Psoas muscle (tissue), 8 donors: ENCODE measurements around the gene CD300LB. TPM values are rescaled to one million over a fixed set of nuclear protein-coding genes. Genes with fewer than 3 reads are reported as not detected.
"Not testable (repeated sequence)": the region's sequence is repeated elsewhere in the genome, so short reads cannot be mapped to it uniquely, and the experiment has no call there.

Experiments
- ATAC-seq, 4 donors: fragments of 200-7000 bp; cut with Tn5 transposase; one replicate each; pipeline ENCODE4 v1.9.1; 2020; ENCODE audit warnings: moderate library complexity in 3 of 4, mild to moderate bottlenecking in 2 of 4
- DNase-seq, 2 donors: peaks; one replicate each; pipeline ENCODE4 v3.0.0-alpha.2; 2020
- H3K27ac ChIP-seq: fragments of 200-600 bp; one replicate; pipeline ENCODE4 v1.8.0; 2022
- H3K27me3 ChIP-seq, 3 donors: fragments of 200-600 bp in 1 of 3; one replicate each; pipeline versions ENCODE4 v1.6.1 to v1.8.0; 2013 to 2022; ENCODE audit warnings: low read length in 2 of 3, mild to moderate bottlenecking in 2 of 3, moderate library complexity in 1 of 3; ENCODE audit not compliant: insufficient read depth in 3 of 3
- H3K36me3 ChIP-seq, 2 donors: fragments of 200-600 bp in 1 of 2; one replicate each; pipeline versions ENCODE4 v1.6.1 to v1.8.0; 2013 to 2022; ENCODE audit warnings: low read depth in 1 of 2, mild to moderate bottlenecking in 1 of 2, moderate library complexity in 1 of 2; ENCODE audit not compliant: insufficient read depth in 1 of 2
- H3K4me1 ChIP-seq: fragments of 200-600 bp; one replicate; pipeline ENCODE4 v1.8.0; 2022
- H3K4me3 ChIP-seq: fragments of 200-600 bp; one replicate; pipeline ENCODE4 v1.8.0; 2022; ENCODE audit warnings: mild to moderate bottlenecking
- H3K9me3 ChIP-seq: fragments of 200-600 bp; one replicate; pipeline ENCODE4 v1.8.0; 2022
- WGBS, 3 donors: extraction: QIAGEN DNeasy Blood & Tissue Kit; methylation state at CpG; one replicate each; pipeline versions ENCODE4 v1.1.6 to v1.1.7; 2013; 5-methylcytosine and 5-hydroxymethylcytosine counted together
- intact Hi-C, 2 donors: fragments of 100-400 bp; cut with DNase I; formaldehyde crosslinking; loops; one replicate each; pipeline versions ENCODE4 v1.11.0 to v1.14.2; 2022
- polyA plus RNA-seq, 3 donors: library from polyadenylated mRNA; stranded (reverse); fragments of 200-250 nt; gene quantifications; one replicate each; pipeline ENCODE4 v1.2.3, GENCODE V29; 2013
- total RNA-seq, 4 donors: library from RNA; stranded (reverse); fragmentation: NEBNext Ultra II Directional in 2 of 4; extraction: Animal tissue kit (Norgen Biotek cat#: 25700) in 2 of 4; gene quantifications; one replicate each; pipeline versions ENCODE4 v1.2.1 to v1.2.4, GENCODE V29; 2021 to 2023
- TF ChIP-seq, protein P1 (sequence below): fragments of 200-600 bp; IDR thresholded peaks from one replicate; pipeline ENCODE4 v1.8.0; 2022; ENCODE audit warnings: antibody characterized with exemption
- donor health status: healthy with polysubstance abuse.
- donor health status: DM: no; HTN: no; CAD: no; lungs with moderate emphysema.
- donor health status: Bipolar disorder and iron deficiency.
- donor health status: healthy.
- donor health status: DM: yes; HTN: yes; CAD: no.
- donor health status: DM: no; HTN: no; CAD: no.
- donor health status: DM: no; HTN: no; CAD: no.
- donor health status: DM: yes; HTN: yes; CAD: no.

The CD300LB gene
- total and polyA plus RNA-seq, 7 donors = 0.01 to 0.15 (median 0.08) TPM; not detected in 3

DNA sequence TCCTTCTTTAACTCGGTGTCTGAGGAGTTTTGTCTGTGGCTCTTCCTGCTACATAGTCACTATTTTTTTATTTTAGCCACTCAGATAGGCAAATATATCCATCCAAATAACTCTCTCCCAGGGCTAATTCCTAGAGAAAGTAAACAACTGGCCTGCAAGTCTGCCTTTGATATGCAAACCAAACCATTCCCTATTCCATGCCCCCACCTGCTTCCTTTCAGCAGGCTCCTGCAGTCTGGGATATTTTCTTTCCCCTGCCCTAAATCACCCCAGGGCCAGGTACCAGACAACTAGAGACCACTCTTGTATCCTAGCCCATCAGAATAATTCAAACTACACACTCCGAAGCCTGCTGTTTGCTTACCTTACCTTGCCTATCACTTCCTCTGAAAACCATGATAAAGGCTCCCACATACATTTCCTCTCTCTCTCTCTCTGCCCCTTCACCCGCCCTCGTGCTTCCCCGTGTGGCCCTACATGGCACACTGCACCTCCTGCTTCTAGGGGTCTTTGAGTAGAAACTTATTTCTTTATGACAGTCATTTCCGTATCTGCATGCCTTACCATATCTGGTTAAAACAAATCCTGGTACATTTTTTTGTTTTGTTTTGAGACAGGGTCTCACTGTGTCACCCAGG, 27.7 kb upstream of the CD300LB start:
- Histone ChIP-seq H3K4me1 (no peaks in the 10 kb centered on the region), H3K27me3 (peaks cover 0 to 11% (median 0%) of the 10 kb centered on the region in 3 donors), H3K27ac (no peak overlapping the region), H3K36me3 (no peaks in the 10 kb centered on the region), H3K4me3 (no peak overlapping the region), H3K9me3 (no peaks in the 10 kb centered on the region)
- intact Hi-C loops = no loop called here
- TF ChIP-seq, protein P1, sequence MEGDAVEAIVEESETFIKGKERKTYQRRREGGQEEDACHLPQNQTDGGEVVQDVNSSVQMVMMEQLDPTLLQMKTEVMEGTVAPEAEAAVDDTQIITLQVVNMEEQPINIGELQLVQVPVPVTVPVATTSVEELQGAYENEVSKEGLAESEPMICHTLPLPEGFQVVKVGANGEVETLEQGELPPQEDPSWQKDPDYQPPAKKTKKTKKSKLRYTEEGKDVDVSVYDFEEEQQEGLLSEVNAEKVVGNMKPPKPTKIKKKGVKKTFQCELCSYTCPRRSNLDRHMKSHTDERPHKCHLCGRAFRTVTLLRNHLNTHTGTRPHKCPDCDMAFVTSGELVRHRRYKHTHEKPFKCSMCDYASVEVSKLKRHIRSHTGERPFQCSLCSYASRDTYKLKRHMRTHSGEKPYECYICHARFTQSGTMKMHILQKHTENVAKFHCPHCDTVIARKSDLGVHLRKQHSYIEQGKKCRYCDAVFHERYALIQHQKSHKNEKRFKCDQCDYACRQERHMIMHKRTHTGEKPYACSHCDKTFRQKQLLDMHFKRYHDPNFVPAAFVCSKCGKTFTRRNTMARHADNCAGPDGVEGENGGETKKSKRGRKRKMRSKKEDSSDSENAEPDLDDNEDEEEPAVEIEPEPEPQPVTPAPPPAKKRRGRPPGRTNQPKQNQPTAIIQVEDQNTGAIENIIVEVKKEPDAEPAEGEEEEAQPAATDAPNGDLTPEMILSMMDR = no peak
- DNase-seq (no peak), ATAC-seq (no peak)
- WGBS, 3 donors = 68 to 86% (median 80%) methylated on average over 6 of the region's 6 CpGs

DNA sequence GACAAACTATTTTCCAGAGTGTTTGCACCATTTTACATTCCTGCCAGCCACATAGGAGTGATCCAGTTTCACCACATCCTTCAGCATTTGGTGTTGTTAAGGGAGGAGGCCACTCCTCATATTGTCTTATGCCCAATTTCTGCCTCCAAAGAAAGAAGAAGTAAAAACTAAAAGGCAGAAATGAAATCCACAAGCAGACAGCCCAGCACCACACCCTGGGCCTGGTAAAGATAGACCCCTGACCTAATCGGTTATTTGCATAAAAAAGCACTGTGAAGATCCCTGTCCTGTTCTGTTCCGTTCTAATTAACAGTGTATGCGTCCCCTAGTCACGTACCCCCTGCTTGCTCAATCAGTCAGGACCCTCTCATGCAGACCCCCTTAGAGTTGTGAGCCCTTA, 27.1 kb upstream of the CD300LB start:
- ATAC-seq, H3K4me3 ChIP-seq, H3K4me1 ChIP-seq, H3K36me3 ChIP-seq, H3K9me3 ChIP-seq, H3K27ac ChIP-seq, intact Hi-C loops, DNase-seq: not testable (repeated sequence)
- 73 to 86% (median 79%) methylated on average over 4 of the region's 4 CpGs for WGBS, 3 donors
- H3K27me3 ChIP-seq = peaks cover 0 to 11% (median 0%) of the 10 kb centered on the region in 3 donors

DNA sequence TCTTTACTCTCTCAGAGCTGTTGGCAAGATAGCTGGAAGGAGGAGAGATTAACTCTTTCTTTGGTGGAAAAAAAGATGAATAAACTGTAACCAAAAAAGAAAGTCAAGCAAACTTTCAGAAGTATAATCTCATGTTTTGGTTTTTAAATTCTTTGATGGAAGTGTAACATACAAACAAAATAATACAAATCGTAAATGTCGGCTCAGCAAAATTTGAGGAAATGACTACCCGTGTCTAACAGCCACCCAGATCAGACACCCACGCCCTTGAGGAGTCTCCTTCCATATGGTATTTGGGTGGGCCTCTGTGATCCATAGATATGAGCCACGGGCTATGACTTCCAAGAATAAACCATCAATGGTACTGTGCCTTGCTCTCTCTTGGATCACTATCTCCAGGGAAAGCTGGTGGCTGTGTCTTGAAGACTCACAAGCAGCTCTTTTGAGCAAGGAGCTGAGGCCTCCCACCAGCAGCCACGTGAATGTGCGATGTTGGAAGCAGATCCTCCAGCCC, 24.2 kb upstream of the CD300LB start:
- Histone ChIP-seq H3K36me3 (no peaks in the 10 kb centered on the region), H3K4me1 (no peaks in the 10 kb centered on the region), H3K27me3 (no peaks in the 10 kb centered on the region), H3K9me3 (no peaks in the 10 kb centered on the region), H3K4me3 (no peak overlapping the region), H3K27ac (no peak overlapping the region)
- TF ChIP-seq, protein P1 = no peak
- 71 to 76% (median 75%) methylated on average over 7 of the region's 7 CpGs for WGBS, 3 donors
- ATAC-seq (no peak), DNase-seq (no peak)
- intact Hi-C loops = no loop called here

DNA sequence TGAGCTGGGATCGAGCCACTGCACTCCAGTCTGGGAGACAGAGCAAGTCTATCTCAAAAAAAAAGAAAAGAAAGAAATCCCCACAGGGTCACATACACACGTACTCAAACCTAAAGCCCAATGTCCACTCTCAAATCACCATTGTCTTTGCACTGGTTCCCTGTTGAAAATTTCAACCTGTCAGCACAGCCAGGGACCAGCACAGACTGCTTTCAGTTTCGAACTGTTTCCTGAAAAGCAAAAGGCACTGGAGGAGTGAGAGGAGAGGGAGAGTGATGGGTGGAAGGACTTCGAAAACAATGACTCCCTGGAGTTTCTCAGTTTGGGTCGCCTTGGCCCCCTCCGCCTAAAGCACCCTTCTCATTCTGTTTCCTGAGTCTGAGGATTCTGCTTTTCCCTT, 23.6 kb upstream of the CD300LB start:
- WGBS, 3 donors = 67 to 69% (median 68%) methylated on average over 6 of the region's 6 CpGs

DNA sequence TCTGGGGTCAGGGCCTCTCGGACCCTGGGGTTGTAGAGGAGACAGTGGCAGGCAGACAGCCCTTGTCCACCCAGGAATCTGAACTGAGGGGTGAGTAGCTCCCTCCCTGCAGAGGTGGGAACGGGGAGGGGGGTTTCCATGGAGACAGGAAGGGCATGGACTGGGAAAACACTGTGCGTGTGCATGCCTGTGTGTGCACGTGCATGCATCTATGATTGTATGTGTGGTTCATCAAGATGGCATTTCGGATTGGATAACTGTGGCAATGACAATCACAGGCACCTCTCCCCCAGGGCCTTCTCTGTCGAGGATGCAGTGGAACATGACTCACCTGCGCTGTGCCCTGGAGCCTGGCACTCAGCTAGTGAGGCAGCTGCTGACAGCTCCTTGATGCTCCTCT, 20.8 kb upstream of the CD300LB start:
- no peak for ATAC-seq
- TF ChIP-seq, protein P1 = no peak

More for the DNA sequence above, 23.6 kb upstream of the CD300LB start:
- no peaks in the 10 kb centered on the region for H3K36me3 ChIP-seq
- no peaks in the 10 kb centered on the region for H3K27me3 ChIP-seq
- H3K4me3 ChIP-seq = no peak overlapping the region
- no peaks in the 10 kb centered on the region for H3K4me1 ChIP-seq
- intact Hi-C loops = no loop called here
- no peak for ATAC-seq
- DNase-seq = no peak
- TF ChIP-seq, protein P1 = no peak
- no peak overlapping the region for H3K27ac ChIP-seq
- no peaks in the 10 kb centered on the region for H3K9me3 ChIP-seq

More for the DNA sequence above, 20.8 kb upstream of the CD300LB start:
- Histone ChIP-seq H3K4me3 (no peak overlapping the region), H3K27me3 (no peaks in the 10 kb centered on the region), H3K9me3 (no peaks in the 10 kb centered on the region), H3K4me1 (no peaks in the 10 kb centered on the region), H3K27ac (no peak overlapping the region), H3K36me3 (no peaks in the 10 kb centered on the region)
- intact Hi-C loops = no loop called here
- no peak for DNase-seq
- WGBS, 3 donors = 50 to 59% (median 55%) methylated on average over 7 of the region's 7 CpGs
